H9 (cell line): Measurements from ENCODE around the gene UROS. TPM values are rescaled to one million over a fixed set of nuclear protein-coding genes. Genes with fewer than 3 reads are reported as not detected.

Source experiments
- DNase-seq: peaks from one replicate; pipeline ENCODE4 v3.0.0-alpha.2; 2017
- H2AFZ ChIP-seq: one replicate; pipeline ENCODE4 v1.6.1; 2013; ENCODE audit warnings: mild to moderate bottlenecking, low read length, control low read depth, moderate library complexity
- H2AK5ac ChIP-seq: 2 replicates; pipeline ENCODE4 v1.6.1; 2013; ENCODE audit warnings: low read length, control low read depth, mixed read lengths; ENCODE audit not compliant: insufficient read length
- H2BK120ac ChIP-seq: one replicate; pipeline ENCODE4 v1.6.1; 2013; ENCODE audit warnings: low read depth, mild to moderate bottlenecking, low read length, control low read depth, inconsistent platforms; ENCODE audit not compliant: poor library complexity, severe bottlenecking
- H2BK12ac ChIP-seq: 2 replicates; pipeline ENCODE4 v1.6.1; 2013; ENCODE audit warnings: low read length, control low read depth, mixed read lengths, low read depth; ENCODE audit not compliant: insufficient read length
- H2BK15ac ChIP-seq: 2 replicates; pipeline ENCODE4 v1.6.1; 2013; ENCODE audit warnings: low read depth, low read length, control low read depth
- H2BK20ac ChIP-seq: one replicate; pipeline ENCODE4 v1.6.1; 2013; ENCODE audit warnings: low read depth, mild to moderate bottlenecking, low read length, control low read depth, inconsistent platforms; ENCODE audit not compliant: poor library complexity, severe bottlenecking
- H2BK5ac ChIP-seq: 2 replicates; pipeline ENCODE4 v1.6.1; 2013; ENCODE audit warnings: low read length, control low read depth, mixed read lengths; ENCODE audit not compliant: insufficient read length
- H3K14ac ChIP-seq: 2 replicates; pipeline ENCODE4 v1.6.1; 2013; ENCODE audit warnings: low read length, control low read depth; ENCODE audit not compliant: insufficient read depth
- H3K18ac ChIP-seq: 2 replicates; pipeline ENCODE4 v1.6.1; 2013; ENCODE audit warnings: low read depth, mild to moderate bottlenecking, mixed read lengths, low read length, control low read depth; ENCODE audit not compliant: insufficient read length
- H3K23ac ChIP-seq: 2 replicates; pipeline ENCODE4 v1.6.1; 2013; ENCODE audit warnings: low read length, control low read depth, mixed read lengths, low read depth; ENCODE audit not compliant: insufficient read length
- H3K23me2 ChIP-seq: 2 replicates; pipeline ENCODE4 v1.6.1; 2013; ENCODE audit warnings: low read depth, mild to moderate bottlenecking, mixed read lengths, low read length, control low read depth; ENCODE audit not compliant: insufficient read length, poor library complexity, severe bottlenecking
- H3K27ac ChIP-seq: 2 replicates; pipeline ENCODE4 v1.5.1; 2013; ENCODE audit warnings: low read length, control low read depth, mixed read lengths, low read depth; ENCODE audit not compliant: insufficient read length
- H3K27me3 ChIP-seq: 2 replicates; pipeline ENCODE4 v1.6.1; 2013; ENCODE audit warnings: low read length, control low read depth, inconsistent platforms; ENCODE audit not compliant: insufficient read depth
- H3K4ac ChIP-seq: 2 replicates; pipeline ENCODE4 v1.6.1; 2013; ENCODE audit warnings: low read depth, mild to moderate bottlenecking, control low read depth, inconsistent platforms, low read length, moderate library complexity
- H3K4me1 ChIP-seq: 2 replicates; pipeline ENCODE4 v1.6.1; 2013; ENCODE audit warnings: low read length, control low read depth, inconsistent platforms; ENCODE audit not compliant: insufficient read depth
- H3K4me2 ChIP-seq: 2 replicates; pipeline ENCODE4 v1.6.1; 2013; ENCODE audit warnings: low read length, control low read depth, mixed read lengths; ENCODE audit not compliant: insufficient read length, insufficient read depth
- H3K56ac ChIP-seq: 2 replicates; pipeline ENCODE4 v1.6.1; 2013; ENCODE audit warnings: low read depth, mild to moderate bottlenecking, mixed read lengths, low read length, control low read depth; ENCODE audit not compliant: insufficient read length
- H3K79me1 ChIP-seq: 2 replicates; pipeline ENCODE4 v1.6.1; 2013; ENCODE audit warnings: low read depth, mild to moderate bottlenecking, moderate library complexity, low read length, control low read depth, inconsistent platforms; ENCODE audit not compliant: insufficient read depth, poor library complexity, severe bottlenecking
- H3K79me2 ChIP-seq: 2 replicates; pipeline ENCODE4 v1.6.1; 2013; ENCODE audit warnings: low read length, control low read depth, inconsistent platforms; ENCODE audit not compliant: insufficient read depth
- H3K9ac ChIP-seq: 2 replicates; pipeline ENCODE4 v1.6.1; 2013; ENCODE audit warnings: low read length, control low read depth, mixed read lengths; ENCODE audit not compliant: insufficient read length; ENCODE audit errors: extremely low read depth
- H3K9me3 ChIP-seq: one replicate; pipeline ENCODE4 v1.6.1; 2013; ENCODE audit warnings: low read depth, low read length, inconsistent platforms; ENCODE audit not compliant: control insufficient read depth
- H3T11ph ChIP-seq: one replicate; pipeline ENCODE4 v1.6.1; 2013; ENCODE audit warnings: mild to moderate bottlenecking, low read length, control low read depth, inconsistent platforms
- H4K20me1 ChIP-seq: one replicate; pipeline ENCODE4 v1.6.1; 2013; ENCODE audit not compliant: control insufficient read depth, insufficient read length, insufficient read depth
- H4K5ac ChIP-seq: 2 replicates; pipeline ENCODE4 v1.6.1; 2013; ENCODE audit warnings: low read depth, mild to moderate bottlenecking, mixed read lengths, low read length, control low read depth; ENCODE audit not compliant: insufficient read length
- H4K8ac ChIP-seq: replicated peaks from 2 replicates; pipeline ENCODE4 v1.6.1; 2013; ENCODE audit warnings: low read length, control low read depth, mixed read lengths, low read depth; ENCODE audit not compliant: insufficient read length
- H4K91ac ChIP-seq: 2 replicates; pipeline ENCODE4 v1.6.1; 2013; ENCODE audit warnings: low read depth, mild to moderate bottlenecking, moderate library complexity, mixed read lengths, low read length, control low read depth; ENCODE audit not compliant: insufficient read length
- H3K27ac Mint-ChIP-seq, 3 experiments: 2 replicates in 2 of 3; 3 replicates in 1 of 3; pipeline ENCODE4 v1.8.0; 2020 to 2021; ENCODE audit warnings: mixed read lengths in 3 of 3, mild to moderate bottlenecking in 1 of 3, moderate library complexity in 1 of 3
- H3K27me3 Mint-ChIP-seq: 2 replicates; pipeline ENCODE4 v1.8.0; 2021; ENCODE audit warnings: low read depth, mild to moderate bottlenecking, moderate library complexity, mixed read lengths
- H3K36me3 Mint-ChIP-seq, 3 experiments: 2 replicates in 2 of 3; 3 replicates in 1 of 3; pipeline ENCODE4 v1.8.0; 2020 to 2021; ENCODE audit warnings: low read depth in 3 of 3, mixed read lengths in 3 of 3; ENCODE audit not compliant: insufficient read depth in 1 of 3
- H3K4me1 Mint-ChIP-seq, 2 experiments: 2 replicates each; pipeline ENCODE4 v1.8.0; 2020; ENCODE audit warnings: mixed read lengths in 2 of 2
- H3K4me3 Mint-ChIP-seq, 2 experiments: 2 replicates in 1 of 2; 3 replicates in 1 of 2; pipeline ENCODE4 v1.8.0; 2020 to 2021; ENCODE audit warnings: mild to moderate bottlenecking in 2 of 2, mixed read lengths in 2 of 2, moderate library complexity in 1 of 2
- H3K9me3 Mint-ChIP-seq, 2 experiments: 2 replicates in 1 of 2; 3 replicates in 1 of 2; pipeline ENCODE4 v1.8.0; 2020; ENCODE audit warnings: mild to moderate bottlenecking in 2 of 2, mixed read lengths in 2 of 2, moderate library complexity in 1 of 2
- WGBS: extraction: QIAGEN DNeasy Blood & Tissue Kit; methylation state at CpG from one replicate; pipeline ENCODE4 v1.1.7; 2013; ENCODE audit warnings: missing lambda C conversion rate, low lambda C conversion rate, mixed read lengths; ENCODE audit not compliant: insufficient read length; ENCODE audit errors: extremely low coverage; 5-methylcytosine and 5-hydroxymethylcytosine counted together
- total RNA-seq: library from RNA; stranded (reverse); gene quantifications from 2 replicates; pipeline ENCODE4 v1.2.1, GENCODE V29; 2021
- TF ChIP-seq, protein P1 (sequence below): fragments of 200-600 bp; sonication (generic); conservative IDR thresholded peaks from 3 replicates; pipeline ENCODE4 v1.8.0; 2021; ENCODE audit warnings: antibody characterized with exemption, mild to moderate bottlenecking

UROS gene
- total RNA-seq, 1 experiment from 2014 or later, result 42.3 TPM

DNA sequence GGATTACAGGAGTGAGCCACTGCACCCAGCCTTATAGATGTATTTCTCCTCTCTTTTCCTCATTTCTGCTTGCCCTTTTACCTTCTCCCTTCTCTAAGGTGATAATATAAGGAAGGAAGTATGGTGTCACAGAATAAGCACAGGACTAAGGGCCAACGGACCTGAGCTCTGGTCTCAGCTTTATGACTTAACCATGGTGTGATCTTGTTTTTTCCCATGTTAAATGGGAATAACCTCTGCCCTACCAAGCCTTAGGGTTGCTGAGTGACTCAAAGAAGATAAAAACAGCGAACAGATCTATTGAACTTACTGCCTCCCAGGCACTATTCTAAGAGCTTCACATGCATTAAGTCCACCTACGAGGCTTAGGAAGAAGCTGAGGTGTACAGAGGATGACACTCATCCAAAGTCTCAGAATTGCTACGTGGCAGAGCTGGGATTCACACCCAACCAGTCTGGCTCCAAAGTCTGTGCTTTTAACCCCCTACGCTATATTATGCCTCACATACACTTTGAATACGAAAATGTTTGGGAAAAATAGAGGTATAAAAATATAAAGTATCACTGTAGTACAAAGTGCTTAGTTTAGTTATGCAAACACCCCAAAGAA is 5.6 kb downstream of the UROS start:
- no peak overlapping the region for H3K27ac ChIP-seq
- H3K4me3 Mint-ChIP-seq, result no peak overlapping the region
- no peak overlapping the region for H2AK5ac ChIP-seq
- H3K14ac ChIP-seq, result no peak overlapping the region
- no peak overlapping the region for H3K9ac ChIP-seq
- H3K27ac Mint-ChIP-seq, result no peak overlapping the region; a peak in 1 of 7 replicates
- no peak overlapping the region for H3T11ph ChIP-seq
- H2BK12ac ChIP-seq, result no peak overlapping the region
- no peak overlapping the region for H3K4me2 ChIP-seq
- no peak overlapping the region for H4K91ac ChIP-seq
- no peak overlapping the region for H2BK120ac ChIP-seq
- no peak for DNase-seq
- H3K23me2 ChIP-seq, result no peaks in the 10 kb centered on the region
- H4K5ac ChIP-seq, result no peak overlapping the region
- WGBS, result no CpG with 5 or more reads among the region's 6 CpGs
- peaks cover 2% of the 10 kb centered on the region for H3K79me1 ChIP-seq
- H3K4me1 Mint-ChIP-seq, result peaks cover 5 to 6% of the 10 kb centered on the region in 2 experiments
- H3K27me3 Mint-ChIP-seq, result no peaks in the 10 kb centered on the region
- no peak overlapping the region for H3K18ac ChIP-seq
- no peaks in the 10 kb centered on the region for H3K4me1 ChIP-seq
- TF ChIP-seq, protein P1, sequence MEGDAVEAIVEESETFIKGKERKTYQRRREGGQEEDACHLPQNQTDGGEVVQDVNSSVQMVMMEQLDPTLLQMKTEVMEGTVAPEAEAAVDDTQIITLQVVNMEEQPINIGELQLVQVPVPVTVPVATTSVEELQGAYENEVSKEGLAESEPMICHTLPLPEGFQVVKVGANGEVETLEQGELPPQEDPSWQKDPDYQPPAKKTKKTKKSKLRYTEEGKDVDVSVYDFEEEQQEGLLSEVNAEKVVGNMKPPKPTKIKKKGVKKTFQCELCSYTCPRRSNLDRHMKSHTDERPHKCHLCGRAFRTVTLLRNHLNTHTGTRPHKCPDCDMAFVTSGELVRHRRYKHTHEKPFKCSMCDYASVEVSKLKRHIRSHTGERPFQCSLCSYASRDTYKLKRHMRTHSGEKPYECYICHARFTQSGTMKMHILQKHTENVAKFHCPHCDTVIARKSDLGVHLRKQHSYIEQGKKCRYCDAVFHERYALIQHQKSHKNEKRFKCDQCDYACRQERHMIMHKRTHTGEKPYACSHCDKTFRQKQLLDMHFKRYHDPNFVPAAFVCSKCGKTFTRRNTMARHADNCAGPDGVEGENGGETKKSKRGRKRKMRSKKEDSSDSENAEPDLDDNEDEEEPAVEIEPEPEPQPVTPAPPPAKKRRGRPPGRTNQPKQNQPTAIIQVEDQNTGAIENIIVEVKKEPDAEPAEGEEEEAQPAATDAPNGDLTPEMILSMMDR, result no peak
- H3K79me2 ChIP-seq, result no peaks in the 10 kb centered on the region
- H3K27me3 ChIP-seq, result no peaks in the 10 kb centered on the region
- peaks cover 0 to 25% (median 20%) of the 10 kb centered on the region in 3 experiments; a peak in 5 of 7 replicates for H3K36me3 Mint-ChIP-seq
- no peak overlapping the region for H3K56ac ChIP-seq
- no peaks in the 10 kb centered on the region for H3K9me3 Mint-ChIP-seq
- no peaks in the 10 kb centered on the region for H3K9me3 ChIP-seq
- H4K8ac ChIP-seq, result no peak overlapping the region
- H3K4ac ChIP-seq, result no peak overlapping the region
- H3K23ac ChIP-seq, result no peak overlapping the region
- no peak overlapping the region for H2BK20ac ChIP-seq
- no peak overlapping the region for H2BK15ac ChIP-seq
- no peak overlapping the region for H2AFZ ChIP-seq
- H4K20me1 ChIP-seq, result no peaks in the 10 kb centered on the region
- no peak overlapping the region for H2BK5ac ChIP-seq
